Measurements from ENCODE around the gene ZNF319.

ZNF319 gene

DNA sequence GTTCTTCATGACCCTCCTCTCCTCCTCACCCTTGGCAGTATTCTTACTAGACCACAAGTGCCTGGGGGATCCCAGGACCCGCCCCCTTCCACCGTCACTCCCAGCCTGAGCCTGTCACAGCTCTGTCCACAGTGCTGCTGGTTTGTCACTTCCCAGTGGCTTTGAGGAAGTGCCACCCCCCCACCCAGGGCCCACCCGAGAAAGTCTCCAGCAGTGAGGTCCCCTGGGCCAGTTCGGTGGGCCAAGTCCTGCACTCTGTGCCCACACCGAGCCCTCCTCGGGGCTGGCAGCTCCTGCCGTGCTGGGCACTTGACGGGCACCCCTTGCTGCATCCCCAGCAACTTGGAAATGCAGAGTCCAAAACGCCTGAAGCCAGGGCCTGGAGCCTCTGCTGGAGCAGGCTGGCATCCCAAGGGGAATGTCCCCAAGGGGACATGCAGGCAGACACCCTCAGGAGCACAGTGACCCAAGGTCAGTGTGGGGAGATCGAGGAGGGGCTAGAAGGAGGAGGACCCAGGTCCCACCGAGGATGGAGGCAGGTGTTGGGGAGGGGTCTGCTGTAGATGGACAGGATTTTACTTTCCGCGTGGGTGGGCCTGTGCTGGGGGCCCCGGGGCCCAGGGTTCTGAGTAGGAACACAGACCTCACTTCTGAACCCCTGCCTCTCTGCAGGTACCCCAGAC lies 40.6 kb upstream of the ZNF319 start:
- H4K20me1 ChIP-seq (ENCODE audit: insufficient read depth, low read length), result no peaks in the 10 kb centered on the region; the same call in 1 of the 2 replicates
- no peak overlapping the region for H3K4me2 ChIP-seq (ENCODE audit: insufficient read depth, low read length)
- no peaks in the 10 kb centered on the region for H3K4me1 ChIP-seq (ENCODE audit: insufficient read depth, low read length)
- H3K4me3 ChIP-seq (ENCODE audit: low read depth in 1 of 2, low read length in 2 of 2), result no peak overlapping the region
- no peaks in the 10 kb centered on the region for H3K27me3 ChIP-seq (ENCODE audit: insufficient read depth, low read length, poor library complexity)
- H2AFZ ChIP-seq (ENCODE audit: low read depth, low read length), result no peak overlapping the region
- no peaks in the 10 kb centered on the region for H3K9me3 ChIP-seq (ENCODE audit: insufficient read depth, low read length, severe bottlenecking)
- no peaks in the 10 kb centered on the region for H3K36me3 ChIP-seq (ENCODE audit: insufficient read depth, low read length)
- H3K9ac ChIP-seq (ENCODE audit: low read depth, low read length), result no peak overlapping the region
- no peak for DNase-seq
- H3K79me2 ChIP-seq (ENCODE audit: insufficient read depth, low read length), result no peaks in the 10 kb centered on the region
- TF ChIP-seq, protein P1, sequence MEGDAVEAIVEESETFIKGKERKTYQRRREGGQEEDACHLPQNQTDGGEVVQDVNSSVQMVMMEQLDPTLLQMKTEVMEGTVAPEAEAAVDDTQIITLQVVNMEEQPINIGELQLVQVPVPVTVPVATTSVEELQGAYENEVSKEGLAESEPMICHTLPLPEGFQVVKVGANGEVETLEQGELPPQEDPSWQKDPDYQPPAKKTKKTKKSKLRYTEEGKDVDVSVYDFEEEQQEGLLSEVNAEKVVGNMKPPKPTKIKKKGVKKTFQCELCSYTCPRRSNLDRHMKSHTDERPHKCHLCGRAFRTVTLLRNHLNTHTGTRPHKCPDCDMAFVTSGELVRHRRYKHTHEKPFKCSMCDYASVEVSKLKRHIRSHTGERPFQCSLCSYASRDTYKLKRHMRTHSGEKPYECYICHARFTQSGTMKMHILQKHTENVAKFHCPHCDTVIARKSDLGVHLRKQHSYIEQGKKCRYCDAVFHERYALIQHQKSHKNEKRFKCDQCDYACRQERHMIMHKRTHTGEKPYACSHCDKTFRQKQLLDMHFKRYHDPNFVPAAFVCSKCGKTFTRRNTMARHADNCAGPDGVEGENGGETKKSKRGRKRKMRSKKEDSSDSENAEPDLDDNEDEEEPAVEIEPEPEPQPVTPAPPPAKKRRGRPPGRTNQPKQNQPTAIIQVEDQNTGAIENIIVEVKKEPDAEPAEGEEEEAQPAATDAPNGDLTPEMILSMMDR (IDR thresholded peaks at IDR 0.05; ENCODE audit: borderline replicate concordance, extremely low read depth, low read length, poor library complexity, severe bottlenecking), result no peak
- TF ChIP-seq EZH2 (IDR thresholded peaks at IDR 0.05; ENCODE audit: borderline replicate concordance, low read depth, low read length, severe bottlenecking), result no peak
- no peak for ATAC-seq (ENCODE audit: insufficient read depth, low read depth)
- no peak overlapping the region for H3K27ac ChIP-seq (ENCODE audit: low read length)

DNA sequence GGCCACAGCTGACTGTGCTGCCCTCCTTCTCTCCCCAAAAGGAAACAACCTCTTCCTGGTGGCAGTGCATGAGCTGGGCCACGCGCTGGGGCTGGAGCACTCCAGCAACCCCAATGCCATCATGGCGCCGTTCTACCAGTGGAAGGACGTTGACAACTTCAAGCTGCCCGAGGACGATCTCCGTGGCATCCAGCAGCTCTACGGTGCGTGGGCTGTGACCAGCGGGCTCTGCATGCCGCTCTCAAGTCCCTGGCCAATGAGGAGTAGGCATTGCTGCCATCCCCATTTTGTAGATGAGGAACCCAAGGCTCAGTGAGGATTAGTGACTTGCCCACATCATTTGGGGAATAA lies 40.0 kb upstream of the ZNF319 start:
- Histone ChIP-seq H3K27ac (ENCODE audit: low read length) (no peak overlapping the region), H3K4me1 (ENCODE audit: insufficient read depth, low read length) (no peaks in the 10 kb centered on the region), H3K4me2 (ENCODE audit: insufficient read depth, low read length) (no peak overlapping the region), H2AFZ (ENCODE audit: low read depth, low read length) (no peak overlapping the region), H3K36me3 (ENCODE audit: insufficient read depth, low read length) (no peaks in the 10 kb centered on the region), H3K9ac (ENCODE audit: low read depth, low read length) (no peak overlapping the region), H4K20me1 (ENCODE audit: insufficient read depth, low read length) (no peaks in the 10 kb centered on the region; the same call in 1 of the 2 replicates), H3K9me3 (ENCODE audit: insufficient read depth, low read length, severe bottlenecking) (no peaks in the 10 kb centered on the region), H3K79me2 (ENCODE audit: insufficient read depth, low read length) (no peaks in the 10 kb centered on the region), H3K27me3 (ENCODE audit: insufficient read depth, low read length, poor library complexity) (no peaks in the 10 kb centered on the region), H3K4me3 (ENCODE audit: low read depth in 1 of 2, low read length in 2 of 2) (no peak overlapping the region)
- TF ChIP-seq EZH2 (IDR thresholded peaks at IDR 0.05; ENCODE audit: borderline replicate concordance, low read depth, low read length, severe bottlenecking), result no peak
- TF ChIP-seq, protein P1 (IDR thresholded peaks at IDR 0.05; ENCODE audit: borderline replicate concordance, extremely low read depth, low read length, poor library complexity, severe bottlenecking), result no peak
- no peak for DNase-seq
- ATAC-seq (ENCODE audit: insufficient read depth, low read depth), result no peak

DNA sequence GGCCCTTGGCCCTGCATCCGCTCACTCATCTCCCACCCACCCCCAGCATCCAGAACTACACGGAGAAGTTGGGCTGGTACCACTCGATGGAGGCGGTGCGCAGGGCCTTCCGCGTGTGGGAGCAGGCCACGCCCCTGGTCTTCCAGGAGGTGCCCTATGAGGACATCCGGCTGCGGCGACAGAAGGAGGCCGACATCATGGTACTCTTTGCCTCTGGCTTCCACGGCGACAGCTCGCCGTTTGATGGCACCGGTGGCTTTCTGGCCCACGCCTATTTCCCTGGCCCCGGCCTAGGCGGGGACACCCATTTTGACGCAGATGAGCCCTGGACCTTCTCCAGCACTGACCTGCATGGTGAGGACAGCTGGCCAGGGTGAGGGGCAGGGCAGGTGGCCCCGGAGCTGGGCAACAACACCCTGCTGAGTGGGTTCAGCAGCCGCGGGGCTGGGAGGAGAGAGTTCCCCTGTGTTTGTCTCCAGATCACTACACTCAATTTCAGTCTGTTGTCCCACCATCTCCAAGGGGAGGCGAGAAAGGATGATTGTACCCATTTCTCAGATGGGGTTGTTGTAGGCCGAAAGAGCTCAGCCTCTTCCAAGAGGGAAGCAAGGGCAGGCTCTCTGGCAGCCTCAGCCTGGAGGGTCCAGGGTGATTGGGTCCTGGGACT lies 39.5 kb upstream of the ZNF319 start:
- H2AFZ ChIP-seq (ENCODE audit: low read depth, low read length), result no peak overlapping the region
- H3K4me2 ChIP-seq (ENCODE audit: insufficient read depth, low read length), result no peak overlapping the region
- no peaks in the 10 kb centered on the region for H3K4me1 ChIP-seq (ENCODE audit: insufficient read depth, low read length)
- no peaks in the 10 kb centered on the region for H3K9me3 ChIP-seq (ENCODE audit: insufficient read depth, low read length, severe bottlenecking)
- H3K4me3 ChIP-seq (ENCODE audit: low read depth in 1 of 2, low read length in 2 of 2), result no peak overlapping the region
- no peaks in the 10 kb centered on the region for H3K79me2 ChIP-seq (ENCODE audit: insufficient read depth, low read length)
- H3K27ac ChIP-seq (ENCODE audit: low read length), result no peak overlapping the region
- no peaks in the 10 kb centered on the region for H3K27me3 ChIP-seq (ENCODE audit: insufficient read depth, low read length, poor library complexity)
- no peak for DNase-seq
- no peaks in the 10 kb centered on the region; the same call in 1 of the 2 replicates for H4K20me1 ChIP-seq (ENCODE audit: insufficient read depth, low read length)
- no peak overlapping the region for H3K9ac ChIP-seq (ENCODE audit: low read depth, low read length)
- no peaks in the 10 kb centered on the region for H3K36me3 ChIP-seq (ENCODE audit: insufficient read depth, low read length)
- no peak for TF ChIP-seq EZH2 (IDR thresholded peaks at IDR 0.05; ENCODE audit: borderline replicate concordance, low read depth, low read length, severe bottlenecking)
- TF ChIP-seq, protein P1 (IDR thresholded peaks at IDR 0.05; ENCODE audit: borderline replicate concordance, extremely low read depth, low read length, poor library complexity, severe bottlenecking), result no peak
- no peak for ATAC-seq (ENCODE audit: insufficient read depth, low read depth)
